Measurements from ENCODE around the gene HSP90B1.

- TF ChIP-seq MXI1 (IDR thresholded peaks at IDR 0.05; ENCODE audit: low read depth, low read length), result no peak
- no peak for TF ChIP-seq KDM1A (IDR thresholded peaks at IDR 0.05)
- no peak for TF ChIP-seq CTCF (IDR thresholded peaks at IDR 0.05 in 2 of 3, conservative IDR thresholded peaks at IDR 0.05 in 1 of 3; ENCODE audit: insufficient read depth in 2 of 3, low read depth in 1 of 3, low read length in 3 of 3)
Observed at GRCh38 chr12:103903993-103904392, 26.2 kb upstream of the HSP90B1 start.

Measured in K562 (cell line).